ENCODE data around the gene NBDY.

DNA sequence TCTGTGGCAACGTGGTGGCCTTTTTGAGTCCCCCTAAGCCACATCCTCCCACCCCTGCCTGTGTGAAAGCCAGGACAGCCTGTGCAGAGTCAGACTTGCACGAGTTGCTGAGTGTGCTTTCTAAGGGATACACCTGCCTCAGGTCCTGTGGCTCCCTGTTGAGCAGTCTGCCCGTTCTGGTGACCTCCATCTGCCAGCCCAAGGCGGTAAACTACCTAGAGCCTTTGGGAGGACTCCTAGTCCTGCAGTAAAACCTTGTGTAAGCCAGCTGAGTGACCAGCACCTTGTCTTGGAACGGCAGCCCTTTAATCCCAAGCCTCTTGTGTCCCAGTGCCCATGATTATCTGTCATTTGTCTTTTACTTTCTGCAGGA lies 69.3 kb downstream of the NBDY start:
- TF ChIP-seq, protein P1, sequence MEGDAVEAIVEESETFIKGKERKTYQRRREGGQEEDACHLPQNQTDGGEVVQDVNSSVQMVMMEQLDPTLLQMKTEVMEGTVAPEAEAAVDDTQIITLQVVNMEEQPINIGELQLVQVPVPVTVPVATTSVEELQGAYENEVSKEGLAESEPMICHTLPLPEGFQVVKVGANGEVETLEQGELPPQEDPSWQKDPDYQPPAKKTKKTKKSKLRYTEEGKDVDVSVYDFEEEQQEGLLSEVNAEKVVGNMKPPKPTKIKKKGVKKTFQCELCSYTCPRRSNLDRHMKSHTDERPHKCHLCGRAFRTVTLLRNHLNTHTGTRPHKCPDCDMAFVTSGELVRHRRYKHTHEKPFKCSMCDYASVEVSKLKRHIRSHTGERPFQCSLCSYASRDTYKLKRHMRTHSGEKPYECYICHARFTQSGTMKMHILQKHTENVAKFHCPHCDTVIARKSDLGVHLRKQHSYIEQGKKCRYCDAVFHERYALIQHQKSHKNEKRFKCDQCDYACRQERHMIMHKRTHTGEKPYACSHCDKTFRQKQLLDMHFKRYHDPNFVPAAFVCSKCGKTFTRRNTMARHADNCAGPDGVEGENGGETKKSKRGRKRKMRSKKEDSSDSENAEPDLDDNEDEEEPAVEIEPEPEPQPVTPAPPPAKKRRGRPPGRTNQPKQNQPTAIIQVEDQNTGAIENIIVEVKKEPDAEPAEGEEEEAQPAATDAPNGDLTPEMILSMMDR (IDR thresholded peaks at IDR 0.05): no peak
- no peak for TF ChIP-seq POLR2A (IDR thresholded peaks at IDR 0.05)

Measured in uterus (tissue), 2 donors.